SJCRH30 (cell line): ENCODE results near the gene PPP2R5C. TPM values are rescaled to one million over a fixed set of nuclear protein-coding genes. Genes with fewer than 3 reads are reported as not detected.

Source experiments
- DNase-seq, 2 experiments: peaks; one replicate each; pipeline ENCODE4 v3.0.0-alpha.2; 2015 to 2020
- H3K27ac ChIP-seq: fragments of 250-450 bp; sonication (Bioruptor Pico); 2 replicates; pipeline ENCODE4 v1.5.1; 2020; ENCODE audit warnings: mild to moderate bottlenecking, moderate library complexity
- H3K27me3 ChIP-seq: fragments of 250-450 bp; sonication (Bioruptor Pico); 2 replicates; pipeline ENCODE4 v1.5.1; 2020; ENCODE audit warnings: mild to moderate bottlenecking, moderate library complexity
- H3K36me3 ChIP-seq: fragments of 250-450 bp; sonication (Bioruptor Pico); 2 replicates; pipeline ENCODE4 v1.5.1; 2020; ENCODE audit warnings: mild to moderate bottlenecking, moderate library complexity
- H3K4me1 ChIP-seq: fragments of 250-450 bp; sonication (Bioruptor Pico); 2 replicates; pipeline ENCODE4 v1.5.1; 2020; ENCODE audit warnings: mild to moderate bottlenecking, moderate library complexity
- H3K4me3 ChIP-seq: fragments of 250-450 bp; sonication (Bioruptor Pico); 2 replicates; pipeline ENCODE4 v1.5.1; 2020; ENCODE audit warnings: mild to moderate bottlenecking, moderate library complexity
- H3K9me3 ChIP-seq: fragments of 250-450 bp; sonication (Bioruptor Pico); replicated peaks from 2 replicates; pipeline ENCODE4 v1.5.1; 2020; ENCODE audit warnings: mild to moderate bottlenecking, moderate library complexity
- total RNA-seq: library from RNA; depleted of rRNA; stranded (reverse); fragments of >200 nt; shearing (Covaris generic); gene quantifications from 2 replicates; pipeline ENCODE4 v1.2.3, GENCODE V29; 2014

Gene PPP2R5C
- total RNA-seq, 1 experiment from 2014 or later, result 161 TPM

GRCh38 chr14:101757064-101757838, 4.3 kb upstream of the PPP2R5C start:
- Histone ChIP-seq H3K27me3 (no peaks in the 10 kb centered on the region), H3K4me3 (no peak overlapping the region), H3K4me1 (peaks cover 5% of the 10 kb centered on the region), H3K36me3 (no peaks in the 10 kb centered on the region), H3K27ac (no peak overlapping the region), H3K9me3 (no peaks in the 10 kb centered on the region)
- no peak for DNase-seq

GRCh38 chr14:101757839-101758211, 3.7 kb upstream of the PPP2R5C start:
- Histone ChIP-seq H3K27me3 (no peaks in the 10 kb centered on the region), H3K9me3 (no peaks in the 10 kb centered on the region), H3K27ac (no peak overlapping the region), H3K36me3 (no peaks in the 10 kb centered on the region), H3K4me1 (peaks cover 5% of the 10 kb centered on the region), H3K4me3 (no peak overlapping the region)
- DNase-seq, result no peak

GRCh38 chr14:101758913-101759593, 2.5 kb upstream of the PPP2R5C start:
- Histone ChIP-seq H3K27me3 (no peaks in the 10 kb centered on the region), H3K4me1 (peaks cover 5% of the 10 kb centered on the region), H3K36me3 (no peaks in the 10 kb centered on the region), H3K4me3 (no peak overlapping the region), H3K9me3 (no peaks in the 10 kb centered on the region), H3K27ac (no peak overlapping the region)
- no peak for DNase-seq

GRCh38 chr14:101760138-101761011, 1.1 kb upstream of the PPP2R5C start:
- Histone ChIP-seq H3K9me3 (no peaks in the 10 kb centered on the region), H3K4me3 (peak overlapping the region; percentile 96), H3K27me3 (no peaks in the 10 kb centered on the region), H3K36me3 (no peaks in the 10 kb centered on the region), H3K27ac (no peak overlapping the region), H3K4me1 (peaks cover 5% of the 10 kb centered on the region)
- peak; percentile 97 to 99 for DNase-seq

- DNase-seq, result peak in 1 of 2 experiments; percentile 32
- Histone ChIP-seq H3K27ac (no peak overlapping the region), H3K4me1 (peaks cover 5% of the 10 kb centered on the region)
Measured at GRCh38 chr14:101761881-101762529, 496 bp downstream of the PPP2R5C start.

GRCh38 chr14:101762530-101763101, 1.1 kb downstream of the PPP2R5C start:
- H3K27ac ChIP-seq, result no peak overlapping the region

More at GRCh38 chr14:101761881-101762529, 496 bp downstream of the PPP2R5C start:
- peak overlapping the region; percentile 88 for H3K4me3 ChIP-seq
- no peaks in the 10 kb centered on the region for H3K36me3 ChIP-seq
- H3K9me3 ChIP-seq, result no peaks in the 10 kb centered on the region
- H3K27me3 ChIP-seq, result no peaks in the 10 kb centered on the region

GRCh38 chr14:101763941-101764709, 2.6 kb downstream of the PPP2R5C start:
- Histone ChIP-seq H3K27ac (no peak overlapping the region), H3K27me3 (no peaks in the 10 kb centered on the region), H3K36me3 (no peaks in the 10 kb centered on the region), H3K4me3 (no peak overlapping the region), H3K9me3 (no peaks in the 10 kb centered on the region), H3K4me1 (peaks cover 5% of the 10 kb centered on the region)
- no peak for DNase-seq

More at GRCh38 chr14:101762530-101763101, 1.1 kb downstream of the PPP2R5C start:
- no peaks in the 10 kb centered on the region for H3K27me3 ChIP-seq
- no peaks in the 10 kb centered on the region for H3K9me3 ChIP-seq
- no peaks in the 10 kb centered on the region for H3K36me3 ChIP-seq
- DNase-seq, result no peak
- H3K4me1 ChIP-seq, result peaks cover 5% of the 10 kb centered on the region
- peak overlapping the region; percentile 88 for H3K4me3 ChIP-seq

GRCh38 chr14:101767618-101768362, 6.3 kb downstream of the PPP2R5C start:
- Histone ChIP-seq H3K4me3 (no peak overlapping the region), H3K36me3 (no peaks in the 10 kb centered on the region), H3K27ac (no peak overlapping the region), H3K9me3 (no peaks in the 10 kb centered on the region), H3K4me1 (peaks cover 8% of the 10 kb centered on the region), H3K27me3 (no peaks in the 10 kb centered on the region)
- DNase-seq, result no peak

- H3K4me1 ChIP-seq, result peaks cover 30% of the 10 kb centered on the region
Measured at GRCh38 chr14:101770183-101770582, 8.7 kb downstream of the PPP2R5C start.

GRCh38 chr14:101772770-101773169, 11.3 kb downstream of the PPP2R5C start:
- Histone ChIP-seq H3K36me3 (no peaks in the 10 kb centered on the region), H3K27me3 (no peaks in the 10 kb centered on the region), H3K4me3 (no peak overlapping the region), H3K4me1 (peaks cover 43% of the 10 kb centered on the region), H3K27ac (no peak overlapping the region), H3K9me3 (no peaks in the 10 kb centered on the region)
- DNase-seq, result peak; percentile 61 to 85

More at GRCh38 chr14:101770183-101770582, 8.7 kb downstream of the PPP2R5C start:
- Histone ChIP-seq H3K4me3 (no peak overlapping the region), H3K9me3 (no peaks in the 10 kb centered on the region), H3K36me3 (no peaks in the 10 kb centered on the region), H3K27me3 (no peaks in the 10 kb centered on the region), H3K27ac (no peak overlapping the region)
- no peak for DNase-seq

GRCh38 chr14:101773378-101773777, 11.9 kb downstream of the PPP2R5C start:
- H3K4me3 ChIP-seq, result no peak overlapping the region
- H3K27ac ChIP-seq, result peak overlapping the region; percentile 70
- DNase-seq, result no peak
- H3K9me3 ChIP-seq, result no peaks in the 10 kb centered on the region
- peaks cover 43% of the 10 kb centered on the region for H3K4me1 ChIP-seq
- H3K36me3 ChIP-seq, result no peaks in the 10 kb centered on the region
- H3K27me3 ChIP-seq, result no peaks in the 10 kb centered on the region

GRCh38 chr14:101774006-101774795, 12.7 kb downstream of the PPP2R5C start:
- Histone ChIP-seq H3K4me1 (peaks cover 43% of the 10 kb centered on the region), H3K36me3 (no peaks in the 10 kb centered on the region), H3K27me3 (no peaks in the 10 kb centered on the region), H3K9me3 (no peaks in the 10 kb centered on the region), H3K4me3 (no peak overlapping the region), H3K27ac (peak overlapping the region; percentile 70)
- peak; percentile 85 to 96 for DNase-seq
